Tibial nerve (tissue), 4 donors: ENCODE measurements around the gene OR11A1. TPM values are rescaled to one million over a fixed set of nuclear protein-coding genes. Genes with fewer than 3 reads are reported as not detected.

Experiments used
- DNase-seq, 2 donors: peaks; one replicate each; pipeline ENCODE4 v3.0.0-alpha.2; 2019; ENCODE audit warnings: low spot score in 2 of 2
- H3K27ac ChIP-seq, 4 donors: fragments of 200-600 bp; sonication (generic) in 3 of 4; one replicate each; pipeline ENCODE4 v1.5.1; 2017 to 2019; ENCODE audit warnings: mild to moderate bottlenecking in 1 of 4
- H3K27me3 ChIP-seq, 2 donors: fragments of 200-600 bp; sonication (generic) in 1 of 2; one replicate each; pipeline versions ENCODE4 v1.5.1 to v1.6.0; 2017 to 2019
- H3K36me3 ChIP-seq, 3 donors: fragments of 200-600 bp; sonication (generic); one replicate each; pipeline ENCODE4 v1.5.1; 2018 to 2019
- H3K4me1 ChIP-seq, 4 donors: fragments of 200-600 bp; sonication (generic) in 3 of 4; one replicate each; pipeline ENCODE4 v1.5.1; 2017 to 2019
- H3K4me3 ChIP-seq, 4 donors: fragments of 200-600 bp; sonication (generic) in 3 of 4; one replicate each; pipeline ENCODE4 v1.5.1; 2017 to 2019; ENCODE audit warnings: mild to moderate bottlenecking in 1 of 4, moderate library complexity in 1 of 4
- H3K9me3 ChIP-seq, 4 donors: fragments of 200-600 bp; sonication (generic) in 3 of 4; one replicate each; pipeline ENCODE4 v1.5.1; 2017 to 2019
- EP300 ChIP-seq, 2 donors: sonication (generic); formaldehyde crosslinking; IDR thresholded peaks; one replicate each; pipeline ENCODE4 v1.6.1; 2017; ENCODE audit warnings: antibody characterized with exemption in 2 of 2, mild to moderate bottlenecking in 1 of 2
- POLR2A ChIP-seq, 2 donors: fragments of 450-650 bp; IDR thresholded peaks; one replicate each; pipeline ENCODE4 v1.6.1; 2017; ENCODE audit warnings: antibody characterized with exemption in 2 of 2, mild to moderate bottlenecking in 2 of 2, moderate library complexity in 2 of 2
- WGBS, 2 donors: methylation state at CpG; one replicate each; pipeline ENCODE4 v1.1.5; 2018; 5-methylcytosine and 5-hydroxymethylcytosine counted together
- total RNA-seq, 4 donors: library from RNA; depleted of rRNA; stranded (reverse); fragments of >200 nt; gene quantifications; one replicate each; pipeline ENCODE4 v1.1.0, GENCODE V29; 2016
- TF ChIP-seq, protein P1 (sequence below), 5 experiments: fragments of 200-600 bp in 3 of 5; fragments of 450-650 bp in 2 of 5; sonication (generic) in 3 of 5; IDR thresholded peaks; one replicate each; pipeline ENCODE4 v1.5.1; 2016 to 2019; ENCODE audit warnings: antibody characterized with exemption in 5 of 5, mild to moderate bottlenecking in 3 of 5, moderate library complexity in 2 of 5

Gene OR11A1
- total RNA-seq, 4 donors from 2014 or later = not detected

DNA sequence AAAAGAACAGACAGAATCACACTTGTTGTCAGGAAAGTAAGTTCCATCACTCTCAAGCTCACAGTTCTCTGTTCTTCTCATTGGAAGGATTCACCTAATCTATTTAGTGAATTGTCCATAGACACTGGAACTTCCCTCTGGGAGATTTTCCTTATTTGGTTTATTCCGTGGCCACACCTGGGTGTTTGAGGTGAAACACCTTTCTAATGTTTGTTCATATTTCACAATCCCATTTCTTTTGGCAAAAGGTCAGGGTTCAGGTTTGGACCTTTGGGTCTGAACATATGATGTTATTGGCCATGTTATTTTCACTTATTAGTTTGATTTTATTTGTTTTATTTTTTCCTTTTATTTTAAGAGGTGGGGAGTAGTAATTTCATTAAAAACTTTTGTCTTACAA is 26.9 kb upstream of the OR11A1 start:
- Histone ChIP-seq H3K4me1 (no peaks in the 10 kb centered on the region), H3K4me3 (no peak overlapping the region), H3K27ac (no peak overlapping the region), H3K9me3 (peaks cover 0 to 7% (median 0%) of the 10 kb centered on the region in 4 donors), H3K27me3 (no peaks in the 10 kb centered on the region), H3K36me3 (no peaks in the 10 kb centered on the region)
- TF ChIP-seq EP300 (IDR thresholded peaks at IDR 0.05) (no peak), POLR2A (IDR thresholded peaks at IDR 0.05) (no peak)
- TF ChIP-seq, protein P1, sequence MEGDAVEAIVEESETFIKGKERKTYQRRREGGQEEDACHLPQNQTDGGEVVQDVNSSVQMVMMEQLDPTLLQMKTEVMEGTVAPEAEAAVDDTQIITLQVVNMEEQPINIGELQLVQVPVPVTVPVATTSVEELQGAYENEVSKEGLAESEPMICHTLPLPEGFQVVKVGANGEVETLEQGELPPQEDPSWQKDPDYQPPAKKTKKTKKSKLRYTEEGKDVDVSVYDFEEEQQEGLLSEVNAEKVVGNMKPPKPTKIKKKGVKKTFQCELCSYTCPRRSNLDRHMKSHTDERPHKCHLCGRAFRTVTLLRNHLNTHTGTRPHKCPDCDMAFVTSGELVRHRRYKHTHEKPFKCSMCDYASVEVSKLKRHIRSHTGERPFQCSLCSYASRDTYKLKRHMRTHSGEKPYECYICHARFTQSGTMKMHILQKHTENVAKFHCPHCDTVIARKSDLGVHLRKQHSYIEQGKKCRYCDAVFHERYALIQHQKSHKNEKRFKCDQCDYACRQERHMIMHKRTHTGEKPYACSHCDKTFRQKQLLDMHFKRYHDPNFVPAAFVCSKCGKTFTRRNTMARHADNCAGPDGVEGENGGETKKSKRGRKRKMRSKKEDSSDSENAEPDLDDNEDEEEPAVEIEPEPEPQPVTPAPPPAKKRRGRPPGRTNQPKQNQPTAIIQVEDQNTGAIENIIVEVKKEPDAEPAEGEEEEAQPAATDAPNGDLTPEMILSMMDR (IDR thresholded peaks at IDR 0.05) = no peak
- 77 to 86% methylated on average over 1 of the region's 1 CpG for WGBS, 2 donors
- DNase-seq = no peak

DNA sequence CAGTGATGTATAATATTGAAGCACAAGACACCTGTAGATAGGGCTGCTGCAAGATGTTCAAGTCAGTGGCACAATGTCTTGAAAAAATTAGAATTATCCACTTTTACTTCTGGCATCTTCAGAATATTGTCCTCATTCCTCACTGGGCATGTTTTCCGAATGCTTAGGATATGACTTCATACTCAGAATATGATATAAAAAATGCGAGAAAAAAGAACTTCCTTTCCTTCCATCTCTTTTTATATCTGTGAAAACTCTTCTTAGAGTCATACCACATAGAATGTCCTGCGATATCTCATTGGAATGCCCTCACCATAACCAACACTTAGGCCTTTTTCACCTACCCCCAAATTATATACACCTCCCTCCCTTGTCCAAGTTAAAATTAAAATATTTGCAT is 26.3 kb upstream of the OR11A1 start:
- H3K4me3 ChIP-seq = no peak overlapping the region
- H3K4me1 ChIP-seq = no peaks in the 10 kb centered on the region
- no peak overlapping the region for H3K27ac ChIP-seq
- H3K36me3 ChIP-seq = no peaks in the 10 kb centered on the region
- H3K27me3 ChIP-seq = no peaks in the 10 kb centered on the region
- peaks cover 0 to 7% (median 0%) of the 10 kb centered on the region in 4 donors for H3K9me3 ChIP-seq
- DNase-seq = no peak
- 56 to 65% methylated on average over 3 of the region's 3 CpGs for WGBS, 2 donors
- TF ChIP-seq EP300 (IDR thresholded peaks at IDR 0.05) = no peak

DNA sequence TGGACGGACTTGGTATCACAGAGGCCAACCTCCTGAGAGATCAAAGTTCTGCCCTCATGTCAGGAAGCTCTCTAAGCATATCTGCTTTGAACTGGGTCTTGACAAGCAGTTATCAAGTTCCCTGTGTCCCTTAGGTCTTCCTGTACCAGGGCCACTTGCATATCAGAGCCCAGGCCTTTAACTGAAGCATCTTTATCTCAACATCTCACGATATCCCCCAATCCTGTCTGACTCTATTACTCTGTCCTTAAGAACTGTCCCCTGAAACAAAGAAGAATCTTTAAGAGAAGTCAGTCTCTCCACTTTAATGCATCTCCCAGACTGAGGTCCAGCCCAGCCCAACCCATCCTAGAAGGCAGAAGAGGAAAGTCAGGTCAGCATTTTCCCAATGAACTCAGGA is 22.7 kb upstream of the OR11A1 start:
- H3K4me1 ChIP-seq = no peaks in the 10 kb centered on the region
- H3K4me3 ChIP-seq = no peak overlapping the region
- H3K27ac ChIP-seq = no peak overlapping the region
- H3K27me3 ChIP-seq = no peaks in the 10 kb centered on the region
- H3K9me3 ChIP-seq = peaks cover 0 to 7% (median 0%) of the 10 kb centered on the region in 4 donors
- no peaks in the 10 kb centered on the region for H3K36me3 ChIP-seq
- WGBS, 2 donors = 72 to 80% methylated on average over 2 of the region's 2 CpGs
- TF ChIP-seq, protein P1 (IDR thresholded peaks at IDR 0.05) = no peak
- no peak for TF ChIP-seq EP300 (IDR thresholded peaks at IDR 0.05)
- TF ChIP-seq POLR2A (IDR thresholded peaks at IDR 0.05) = no peak
- no peak for DNase-seq

DNA sequence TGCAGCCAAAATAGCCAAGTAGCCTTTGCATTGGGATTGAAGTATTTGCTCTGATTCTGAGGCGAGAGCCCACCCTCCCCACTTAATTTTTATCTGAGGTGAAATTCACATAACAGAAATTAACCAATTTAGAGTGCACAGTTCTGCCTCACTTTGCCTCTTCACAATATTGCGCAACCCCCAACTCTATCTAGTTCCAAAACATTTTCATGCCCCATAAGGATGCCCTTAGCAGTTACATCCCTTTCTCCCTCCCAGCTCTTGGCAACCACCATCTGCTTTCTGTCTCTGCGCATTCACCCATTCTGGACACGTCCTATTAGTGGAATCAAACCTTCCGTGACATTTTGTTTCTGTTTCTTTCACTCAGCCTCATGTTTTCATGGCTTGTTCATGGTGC is 21.9 kb upstream of the OR11A1 start:
- Histone ChIP-seq H3K9me3 (peaks cover 0 to 7% (median 0%) of the 10 kb centered on the region in 4 donors), H3K4me3 (no peak overlapping the region), H3K36me3 (no peaks in the 10 kb centered on the region), H3K27me3 (no peaks in the 10 kb centered on the region), H3K4me1 (no peaks in the 10 kb centered on the region), H3K27ac (no peak overlapping the region)
- 85 to 90% methylated on average over 5 of the region's 5 CpGs for WGBS, 2 donors
- TF ChIP-seq POLR2A (IDR thresholded peaks at IDR 0.05) (no peak), EP300 (IDR thresholded peaks at IDR 0.05) (no peak)
- TF ChIP-seq, protein P1 (IDR thresholded peaks at IDR 0.05) = no peak
- DNase-seq = no peak

DNA sequence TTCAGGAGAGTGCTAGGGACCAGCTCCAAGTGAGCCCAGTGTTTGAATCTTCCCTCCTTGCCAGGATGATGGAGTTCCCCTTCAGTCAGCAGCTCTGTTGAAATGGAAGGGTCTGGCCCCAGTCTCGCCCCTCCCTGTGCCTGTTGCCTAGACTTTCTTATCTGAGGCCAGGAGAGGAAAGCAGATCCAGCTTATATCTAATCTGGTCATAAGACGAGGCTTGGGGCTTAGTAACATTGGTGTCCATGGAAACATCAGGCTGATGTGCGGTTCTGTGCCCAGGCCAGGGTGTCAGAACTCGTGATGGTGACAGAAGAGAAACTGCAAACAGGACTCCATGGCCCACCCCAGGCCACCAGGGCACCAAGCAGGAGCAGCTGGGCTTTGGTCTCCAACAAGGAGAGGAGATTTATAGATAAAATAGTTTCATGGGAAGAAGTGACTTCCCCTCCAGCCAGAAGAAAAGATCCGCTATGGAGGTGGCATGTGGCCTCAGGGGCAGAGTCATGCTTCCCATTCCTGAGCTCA is 21.1 kb upstream of the OR11A1 start:
- DNase-seq = no peak
- Histone ChIP-seq H3K4me1 (no peaks in the 10 kb centered on the region), H3K4me3 (no peak overlapping the region), H3K9me3 (peaks cover 0 to 7% (median 0%) of the 10 kb centered on the region in 4 donors), H3K27me3 (no peaks in the 10 kb centered on the region), H3K36me3 (no peaks in the 10 kb centered on the region), H3K27ac (no peak overlapping the region)
- WGBS, 2 donors = 66 to 69% methylated on average over 5 of the region's 5 CpGs
- TF ChIP-seq, protein P1 (IDR thresholded peaks at IDR 0.05) = no peak
- no peak for TF ChIP-seq POLR2A (IDR thresholded peaks at IDR 0.05)

DNA sequence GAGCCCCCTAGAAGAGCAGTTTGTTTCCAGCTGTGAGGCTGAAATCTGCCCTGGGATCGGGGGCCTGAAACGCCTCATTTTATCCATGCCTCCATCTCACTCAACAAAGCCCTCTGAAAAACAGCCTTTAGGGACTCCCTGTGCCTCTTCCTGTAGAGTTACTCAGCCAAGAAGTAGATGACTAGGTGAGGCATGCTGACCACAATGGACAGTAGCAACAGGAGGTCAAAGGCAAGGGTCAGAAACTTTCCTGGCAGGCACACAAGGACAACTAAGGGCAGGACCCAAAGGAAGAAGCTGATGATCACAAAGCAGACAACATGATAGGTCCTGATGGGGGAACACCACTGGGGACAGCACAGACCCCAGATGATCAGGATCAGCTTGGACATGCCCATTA is 18.1 kb upstream of the OR11A1 start:
- no peaks in the 10 kb centered on the region for H3K36me3 ChIP-seq
- H3K9me3 ChIP-seq = no peaks in the 10 kb centered on the region
- H3K27me3 ChIP-seq = no peaks in the 10 kb centered on the region
- WGBS, 2 donors = 60 to 72% methylated on average over 2 of the region's 2 CpGs
- no peak for TF ChIP-seq EP300 (IDR thresholded peaks at IDR 0.05)
- H3K4me1 ChIP-seq = no peaks in the 10 kb centered on the region
- DNase-seq = no peak
- H3K27ac ChIP-seq = no peak overlapping the region
- no peak overlapping the region for H3K4me3 ChIP-seq
